ENCODE results near the gene GPAT2.

- TF ChIP-seq, protein P1, sequence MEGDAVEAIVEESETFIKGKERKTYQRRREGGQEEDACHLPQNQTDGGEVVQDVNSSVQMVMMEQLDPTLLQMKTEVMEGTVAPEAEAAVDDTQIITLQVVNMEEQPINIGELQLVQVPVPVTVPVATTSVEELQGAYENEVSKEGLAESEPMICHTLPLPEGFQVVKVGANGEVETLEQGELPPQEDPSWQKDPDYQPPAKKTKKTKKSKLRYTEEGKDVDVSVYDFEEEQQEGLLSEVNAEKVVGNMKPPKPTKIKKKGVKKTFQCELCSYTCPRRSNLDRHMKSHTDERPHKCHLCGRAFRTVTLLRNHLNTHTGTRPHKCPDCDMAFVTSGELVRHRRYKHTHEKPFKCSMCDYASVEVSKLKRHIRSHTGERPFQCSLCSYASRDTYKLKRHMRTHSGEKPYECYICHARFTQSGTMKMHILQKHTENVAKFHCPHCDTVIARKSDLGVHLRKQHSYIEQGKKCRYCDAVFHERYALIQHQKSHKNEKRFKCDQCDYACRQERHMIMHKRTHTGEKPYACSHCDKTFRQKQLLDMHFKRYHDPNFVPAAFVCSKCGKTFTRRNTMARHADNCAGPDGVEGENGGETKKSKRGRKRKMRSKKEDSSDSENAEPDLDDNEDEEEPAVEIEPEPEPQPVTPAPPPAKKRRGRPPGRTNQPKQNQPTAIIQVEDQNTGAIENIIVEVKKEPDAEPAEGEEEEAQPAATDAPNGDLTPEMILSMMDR (IDR thresholded peaks at IDR 0.05), result no peak
- no peak for TF ChIP-seq POLR2A (IDR thresholded peaks at IDR 0.05)
Measured at GRCh38 chr2:96025194-96025492, 9.6 kb downstream of the GPAT2 start.

All from heart left ventricle (tissue), 13 donors.